Activated T-cell treated with anti-CD3 and anti-CD28 coated beads for 1 hour (primary cell): ENCODE measurements around the gene RASSF1.
A peak's percentile ranks its signal among the peaks of the same experiment; 100 is the strongest.

Experiments used
- DNase-seq: peaks from one replicate; pipeline ENCODE4 v3.0.0-alpha.2; 2020; ENCODE audit warnings: low read depth

The RASSF1 gene

DNA sequence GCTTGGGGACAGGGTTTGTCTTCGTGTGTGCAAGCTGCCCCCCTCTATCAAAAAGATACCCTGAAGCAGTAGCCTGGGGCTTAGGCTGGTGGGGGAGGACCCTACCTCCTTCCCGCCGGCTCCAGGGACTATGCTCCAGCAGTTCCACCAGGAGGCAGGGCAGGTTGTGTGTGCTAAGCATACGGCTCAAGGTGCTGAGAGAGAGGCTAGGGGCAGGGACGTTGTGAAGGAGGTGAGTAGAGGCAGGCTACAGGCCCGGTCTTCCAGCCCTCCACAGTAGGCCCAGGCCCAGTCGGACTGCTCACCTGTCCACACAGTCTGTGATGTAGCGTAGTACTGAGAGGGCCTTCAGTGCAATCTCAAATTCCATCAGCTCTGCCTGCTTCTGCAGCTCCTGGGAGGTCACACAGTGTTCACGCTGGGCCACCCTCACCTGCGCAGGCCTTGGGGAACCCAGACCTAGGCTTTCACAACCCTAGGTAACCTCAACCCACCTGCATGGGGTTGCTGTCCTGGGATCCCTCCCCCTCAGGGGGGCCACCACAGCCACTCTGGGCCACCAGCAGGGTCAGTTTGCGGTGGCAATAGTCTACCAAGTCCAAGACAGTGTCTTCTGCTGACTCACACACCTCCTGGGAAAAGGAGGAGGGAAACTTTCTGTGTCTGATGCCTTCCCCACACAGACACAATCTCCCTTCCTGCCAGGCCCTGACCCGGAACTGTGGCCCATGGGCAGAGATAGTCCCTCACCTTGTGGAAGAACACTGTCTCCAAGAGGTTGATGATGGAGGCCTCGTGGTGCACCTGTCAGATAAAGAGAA, 2.4 kb upstream of the RASSF1 start:
- no peak for DNase-seq

DNA sequence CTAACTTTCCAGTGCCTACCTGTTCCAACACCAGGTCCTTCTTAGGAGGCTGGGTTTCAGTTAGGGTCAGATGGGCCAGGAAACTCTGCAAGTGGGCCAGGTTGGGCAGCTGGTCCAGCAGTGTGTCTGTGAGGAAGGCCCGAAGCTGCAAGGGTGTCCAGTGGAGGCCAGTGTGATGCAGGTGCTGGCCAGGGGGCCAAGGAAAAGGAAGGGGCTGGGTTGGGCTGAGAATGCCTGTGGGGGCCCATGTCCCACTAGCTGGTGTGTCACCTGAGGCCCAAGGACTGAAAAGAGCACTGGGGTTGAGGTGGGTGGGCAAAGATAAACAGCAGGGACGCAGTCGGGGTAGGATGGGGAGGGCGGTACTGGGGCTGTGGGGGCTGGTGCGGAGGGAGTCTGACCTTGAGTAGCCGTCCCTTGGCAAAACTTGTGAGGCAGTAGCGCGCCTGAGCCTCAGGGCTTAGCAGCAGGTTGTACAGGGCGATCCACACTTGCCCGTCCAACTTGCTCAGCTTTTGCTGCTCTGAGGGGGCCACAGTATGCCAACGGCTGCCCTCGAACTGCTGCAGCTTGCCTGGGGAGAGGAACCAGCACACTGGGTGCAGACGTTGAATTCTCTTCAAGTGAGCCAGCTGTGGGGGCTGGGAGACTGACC, 1.5 kb upstream of the RASSF1 start:
- no peak for DNase-seq

DNA sequence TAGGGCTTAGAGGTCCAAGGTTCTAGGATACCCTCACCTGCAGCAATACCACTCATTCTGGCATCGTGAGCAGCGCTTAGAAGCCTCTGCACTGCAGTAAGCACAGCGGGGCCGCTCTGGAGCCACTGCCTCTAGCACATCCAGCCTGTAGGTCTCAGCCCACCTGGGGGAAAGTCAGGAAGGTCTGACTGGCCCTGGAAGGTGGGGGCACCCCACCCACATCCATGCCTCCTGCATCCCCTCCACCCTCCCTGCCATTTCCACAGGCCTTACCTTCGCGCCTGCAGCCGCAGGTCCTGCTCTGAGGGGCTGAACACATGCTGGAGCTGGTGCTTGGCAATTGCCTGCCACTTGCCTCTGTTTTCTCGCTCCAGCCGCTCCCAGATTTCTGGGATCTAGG, 901 bp upstream of the RASSF1 start:
- DNase-seq: no peak

DNA sequence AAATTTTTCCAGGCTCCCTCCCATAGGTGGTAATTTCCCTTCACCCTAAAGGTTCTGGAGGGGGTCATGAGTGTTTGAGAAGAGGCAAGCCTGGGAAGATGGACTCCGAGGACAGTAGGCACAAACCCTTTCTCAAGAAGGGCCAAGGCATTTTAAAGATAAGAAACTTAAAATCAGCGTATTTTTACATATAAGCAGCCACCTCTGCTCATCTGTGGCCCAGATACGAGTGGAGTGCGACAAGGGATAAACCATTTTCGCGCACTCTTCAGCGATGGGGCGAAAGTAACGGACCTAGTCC, 539 bp downstream of the RASSF1 start:
- no peak for DNase-seq

DNA sequence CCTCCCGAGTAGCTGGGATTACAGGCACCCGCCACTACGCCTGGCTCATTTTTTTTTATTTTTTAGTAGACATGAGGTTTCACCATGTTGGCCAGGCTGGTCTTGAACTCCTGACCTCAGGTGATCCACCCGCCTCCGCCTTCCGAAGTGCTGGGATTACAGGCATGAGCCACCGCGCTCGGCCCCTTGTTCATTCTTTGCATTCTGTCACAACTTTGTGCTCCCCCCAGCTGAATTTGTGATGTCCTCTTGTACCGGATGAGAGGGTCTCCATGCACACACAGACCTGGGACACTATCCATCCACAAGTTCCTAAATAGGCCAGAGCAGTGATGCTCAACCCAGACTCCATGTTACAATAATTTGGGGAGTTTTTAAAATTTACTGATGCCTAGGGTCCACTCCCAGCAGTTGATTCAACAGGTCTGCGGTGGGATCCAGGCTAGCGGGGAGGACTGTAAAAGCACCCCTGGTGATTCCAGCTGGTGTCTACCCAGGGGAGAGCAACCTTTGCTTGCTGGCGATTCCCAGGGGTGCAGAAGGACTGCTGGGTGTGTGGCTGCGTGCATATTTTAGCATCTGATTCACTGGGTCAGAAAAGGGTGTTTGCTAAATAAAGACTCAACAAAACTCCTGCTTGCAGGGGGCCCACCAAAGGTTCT, 1.0 kb downstream of the RASSF1 start:
- DNase-seq: no peak

DNA sequence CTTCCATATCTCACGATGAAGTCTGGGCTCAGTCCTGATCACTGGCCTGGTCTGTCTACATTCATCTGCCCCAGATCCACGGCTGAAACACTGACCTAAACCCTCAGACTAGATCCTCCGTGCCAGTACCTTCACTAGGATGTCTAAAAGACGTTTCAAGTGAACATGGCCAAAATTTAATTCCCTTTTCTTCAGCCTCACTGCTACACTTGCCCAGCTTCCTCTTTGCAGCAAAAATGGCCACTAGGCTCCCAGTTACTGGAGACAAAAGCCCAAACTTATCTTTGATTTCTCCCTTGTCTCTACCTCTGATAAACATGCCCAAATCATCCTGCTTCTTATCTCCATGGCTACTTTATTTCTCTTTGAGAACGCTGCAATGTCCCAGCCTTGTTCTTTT, 1.7 kb downstream of the RASSF1 start:
- no peak for DNase-seq

DNA sequence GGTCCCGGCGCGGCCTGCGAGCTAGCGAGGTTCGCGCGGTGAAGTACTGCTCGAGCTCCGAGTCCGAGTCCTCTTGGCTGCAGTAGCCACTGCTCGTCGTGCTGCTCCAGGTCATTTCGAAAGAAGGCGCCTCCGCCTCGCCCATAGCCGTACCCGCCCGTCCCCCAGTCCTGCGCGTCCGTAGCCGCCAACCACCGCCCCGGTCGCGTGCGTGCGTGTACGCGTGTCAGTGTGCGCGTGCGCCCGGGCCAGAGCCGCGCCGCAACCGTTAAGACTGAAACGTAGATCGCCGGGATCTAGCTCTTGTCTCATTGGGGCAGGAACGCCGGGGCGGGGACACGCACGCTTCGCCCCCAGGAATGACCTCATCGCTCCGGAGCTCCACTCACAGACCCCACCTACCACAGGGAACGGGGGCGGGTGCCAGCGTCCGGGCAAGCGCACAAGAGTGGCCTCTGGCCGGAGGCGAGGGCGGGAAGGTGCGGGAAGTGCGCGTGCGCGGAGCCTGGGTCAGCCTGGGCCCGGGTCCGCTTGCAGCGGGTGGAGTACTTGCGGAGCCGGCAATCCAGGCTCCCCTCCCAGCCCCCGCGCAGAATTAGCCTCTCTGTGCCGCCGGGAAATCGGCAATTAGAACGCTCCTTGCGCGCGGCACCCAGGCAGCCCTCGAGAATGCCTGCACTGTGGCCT, 3.3 kb downstream of the RASSF1 start:
- DNase-seq: peak; percentile 85

DNA sequence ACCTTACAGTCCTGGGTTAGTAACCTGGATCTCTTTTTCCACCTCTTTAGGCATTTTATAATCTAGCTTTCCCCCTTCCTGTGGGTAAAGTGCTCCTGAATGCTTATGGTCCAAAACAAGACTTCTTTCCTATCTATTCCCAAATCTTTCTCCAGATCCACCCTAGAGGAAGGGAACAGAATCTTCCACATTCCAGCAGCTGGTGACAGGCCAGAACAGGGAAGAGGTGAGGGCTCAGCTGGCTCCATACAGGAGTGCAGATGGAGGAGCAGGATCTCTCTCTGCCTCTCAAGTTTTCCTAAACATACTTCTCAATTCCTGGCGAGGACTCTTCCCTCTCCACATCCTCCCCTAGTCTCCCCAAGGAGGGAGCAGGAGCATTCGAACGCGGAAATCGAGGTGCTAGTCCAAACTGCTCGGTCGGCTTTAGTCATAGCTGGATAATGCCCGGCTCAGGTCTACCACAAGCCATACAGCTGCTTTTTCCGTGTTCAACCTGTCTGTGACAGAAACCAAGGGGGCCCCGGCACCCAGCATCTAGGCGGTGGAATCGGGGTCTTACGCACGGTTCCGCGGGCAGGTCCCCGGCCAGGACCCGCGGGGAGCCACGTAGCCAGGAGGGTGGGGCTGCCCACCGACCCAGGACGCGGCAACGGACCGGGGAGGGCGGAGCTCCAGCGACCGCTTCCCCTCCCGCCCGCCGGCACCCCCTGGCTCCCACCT, 4.0 kb downstream of the RASSF1 start:
- DNase-seq: peak; percentile 26

DNA sequence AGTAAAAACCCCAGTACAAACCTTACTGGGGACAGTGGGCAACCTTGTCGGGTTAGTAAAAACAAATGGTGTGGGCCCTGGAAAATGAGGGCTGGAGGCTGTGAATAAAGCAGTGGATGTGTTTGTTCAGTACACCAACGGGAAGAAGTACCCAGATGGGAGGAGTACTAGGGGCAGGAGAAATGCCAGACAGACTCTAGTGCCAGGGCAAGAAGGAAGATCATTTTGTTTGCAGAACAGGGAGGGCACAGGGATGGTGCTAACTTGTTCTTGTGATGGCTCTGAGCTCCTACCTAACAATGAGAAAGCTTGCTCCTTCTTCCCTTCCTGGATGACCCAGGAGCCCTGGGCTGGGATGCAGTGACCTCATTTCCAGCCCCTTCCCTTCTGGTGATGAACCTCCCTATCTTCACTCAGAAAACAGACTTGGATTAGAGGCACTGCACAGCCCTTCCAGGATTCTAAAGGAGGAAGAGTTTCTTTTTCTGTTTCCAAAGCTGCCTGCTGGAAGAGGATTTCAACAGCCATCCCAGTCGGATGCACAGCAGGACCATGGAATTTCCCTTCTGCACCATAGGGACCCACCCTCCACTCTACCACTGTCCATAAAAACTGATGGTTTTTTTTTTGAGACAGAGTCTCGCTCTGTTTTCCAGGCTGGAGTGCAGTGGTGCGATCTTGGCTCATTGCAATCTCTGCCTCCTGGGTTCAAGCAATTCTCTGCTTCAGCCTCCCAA, 6.1 kb downstream of the RASSF1 start:
- DNase-seq: no peak

DNA sequence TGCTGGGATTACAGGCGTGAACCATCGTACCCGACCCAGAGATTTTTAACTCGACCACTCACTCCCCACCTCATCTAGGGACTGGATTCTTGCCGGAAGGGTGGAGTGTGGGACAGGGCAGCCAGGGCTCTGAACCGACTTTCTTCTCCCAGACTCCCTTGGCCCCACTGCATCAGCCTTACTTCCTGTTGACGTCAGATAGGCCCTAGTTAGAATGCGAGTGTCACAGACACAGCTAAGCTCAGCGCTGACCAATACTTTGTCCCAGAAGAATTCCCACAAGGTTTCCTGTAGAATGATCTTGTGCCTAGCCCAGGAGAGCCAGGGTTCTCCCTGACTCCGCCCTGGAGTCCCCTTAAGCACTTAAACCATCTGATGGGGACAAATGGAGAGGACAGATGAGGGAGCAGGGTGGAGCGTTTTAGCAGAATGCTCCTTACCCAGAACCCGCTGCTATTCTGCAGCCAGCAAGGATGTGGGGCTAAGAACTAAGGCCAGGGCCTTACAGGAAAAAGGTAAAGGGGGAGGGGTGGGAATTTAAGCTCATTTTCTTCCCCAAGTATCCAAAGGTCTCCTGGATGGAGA, 6.8 kb downstream of the RASSF1 start:
- no peak for DNase-seq

DNA sequence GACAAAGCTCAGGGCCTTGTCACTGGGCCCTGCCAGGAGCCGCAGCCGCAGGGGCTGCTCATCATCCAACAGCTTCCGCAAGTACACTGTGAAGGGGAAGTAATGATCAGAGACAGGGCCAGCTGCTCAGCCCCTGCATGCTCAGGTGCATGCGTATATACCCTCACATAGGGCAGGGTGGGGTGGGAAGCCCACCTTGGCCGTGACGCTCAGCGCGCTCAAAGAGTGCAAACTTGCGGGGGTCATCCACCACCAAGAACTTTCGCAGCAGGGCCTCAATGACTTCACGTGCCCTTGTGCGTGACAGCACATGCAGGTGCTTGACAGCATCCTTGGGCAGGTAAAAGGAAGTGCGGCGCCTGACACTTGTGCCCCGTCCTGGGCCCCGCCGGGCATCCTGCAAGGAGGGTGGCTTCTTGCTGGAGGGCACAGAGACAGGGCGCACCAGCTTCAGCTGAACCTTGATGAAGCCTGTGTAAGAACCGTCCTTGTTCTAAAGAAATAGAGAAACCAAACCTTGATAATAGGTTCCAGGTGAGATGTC, 9.2 kb downstream of the RASSF1 start:
- DNase-seq: no peak

DNA sequence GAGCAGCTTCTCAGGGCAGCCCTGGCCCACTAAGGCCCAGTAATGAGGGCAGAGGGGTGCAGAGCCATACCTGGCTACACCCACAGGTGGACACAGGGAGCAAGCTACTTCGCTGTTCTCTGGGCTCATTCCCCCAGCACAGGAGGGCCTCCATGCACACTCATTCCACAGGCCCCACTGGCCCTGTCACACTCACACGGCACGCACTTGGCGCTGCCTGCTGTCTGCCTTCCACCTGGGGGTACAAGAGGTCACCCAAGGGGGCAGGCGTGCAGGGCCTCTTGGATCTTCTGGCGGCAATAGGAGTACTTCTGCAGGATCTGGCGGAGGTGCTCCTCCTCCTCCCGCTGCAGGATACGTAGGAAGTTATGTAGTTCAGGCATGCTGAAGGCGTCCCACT, 10.3 kb downstream of the RASSF1 start:
- DNase-seq: no peak

DNA sequence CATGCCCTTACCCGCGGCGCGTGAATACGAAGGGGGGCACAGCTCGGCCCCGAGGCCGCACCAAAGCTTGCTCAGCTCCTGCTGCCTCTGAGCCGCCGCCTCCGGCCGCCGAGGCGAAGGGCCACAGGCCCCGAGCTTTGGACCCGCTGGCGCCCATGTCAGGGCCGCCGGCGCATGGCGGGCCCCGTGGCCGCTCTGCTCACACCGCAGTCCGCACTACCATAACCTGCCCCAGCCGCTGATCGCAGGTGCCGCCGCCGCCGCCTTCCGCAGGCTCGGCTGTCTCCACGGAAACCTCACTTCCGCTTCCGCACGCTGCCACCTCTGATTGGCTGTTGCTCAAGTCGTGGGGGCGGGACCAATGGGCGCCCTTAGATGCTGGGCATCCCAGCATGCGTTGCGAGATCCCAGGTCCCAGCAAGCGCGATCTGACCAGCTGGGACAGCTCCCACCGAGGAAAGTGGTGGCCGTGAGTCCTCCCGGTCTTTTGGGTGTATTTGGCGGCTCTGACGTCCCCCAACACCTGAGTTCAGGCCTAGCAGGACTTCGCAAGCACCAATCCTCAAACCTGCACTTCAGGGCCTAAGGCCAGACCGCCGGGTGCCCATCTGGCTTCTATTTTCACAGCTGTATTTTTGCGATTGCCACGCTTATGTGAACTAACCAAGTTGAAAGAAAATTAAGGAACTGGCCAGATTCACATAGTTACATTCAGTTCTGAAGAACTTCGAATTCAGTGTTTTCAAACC, 12.5 kb downstream of the RASSF1 start, which contains the start of gene TUSC2:
Gene TUSC2, minus strand, starts transcription at position 281 of the 749 bp plus-strand sequence. Its CDS starts 124 bp downstream, at position 157.
- peak; percentile 93 for DNase-seq

DNA sequence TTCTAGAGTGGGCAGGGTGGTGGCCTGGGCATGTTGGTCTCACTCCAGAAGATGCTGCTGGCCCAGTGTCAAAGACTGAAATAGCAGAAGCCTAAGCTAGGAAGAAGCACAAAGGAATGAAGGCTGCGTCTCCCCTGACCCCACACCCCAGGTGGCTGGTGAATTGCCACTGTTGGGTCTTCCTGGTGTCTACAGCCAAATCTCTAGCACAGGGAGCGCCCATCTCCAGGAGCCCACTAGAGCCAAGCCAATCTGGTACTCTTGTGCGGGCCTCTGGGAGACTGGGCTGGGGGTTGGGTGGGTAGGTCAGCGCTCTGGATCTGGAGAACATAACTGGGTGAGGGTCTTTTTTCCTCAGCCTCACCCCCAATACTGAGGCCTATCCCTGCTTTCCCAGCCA, 13.5 kb downstream of the RASSF1 start:
- DNase-seq: no peak

DNA sequence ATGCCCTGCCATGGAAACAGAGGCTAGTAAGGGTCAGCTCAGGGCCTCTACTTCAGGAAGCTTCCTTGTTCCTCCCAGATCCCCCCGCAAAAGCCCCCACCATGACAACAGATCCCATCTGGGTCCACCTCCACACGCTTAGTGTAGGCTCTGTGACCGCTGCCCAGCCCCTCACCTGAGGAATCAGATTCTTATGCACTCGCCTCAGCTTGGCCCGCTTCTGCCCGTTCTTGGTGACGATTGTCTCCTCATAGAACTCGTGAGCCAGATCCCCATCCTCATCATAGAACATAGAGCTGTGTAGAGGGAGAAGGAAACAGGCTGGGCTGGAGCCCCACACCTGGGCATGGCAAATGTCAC, 14.5 kb downstream of the RASSF1 start:
- no peak for DNase-seq

DNA sequence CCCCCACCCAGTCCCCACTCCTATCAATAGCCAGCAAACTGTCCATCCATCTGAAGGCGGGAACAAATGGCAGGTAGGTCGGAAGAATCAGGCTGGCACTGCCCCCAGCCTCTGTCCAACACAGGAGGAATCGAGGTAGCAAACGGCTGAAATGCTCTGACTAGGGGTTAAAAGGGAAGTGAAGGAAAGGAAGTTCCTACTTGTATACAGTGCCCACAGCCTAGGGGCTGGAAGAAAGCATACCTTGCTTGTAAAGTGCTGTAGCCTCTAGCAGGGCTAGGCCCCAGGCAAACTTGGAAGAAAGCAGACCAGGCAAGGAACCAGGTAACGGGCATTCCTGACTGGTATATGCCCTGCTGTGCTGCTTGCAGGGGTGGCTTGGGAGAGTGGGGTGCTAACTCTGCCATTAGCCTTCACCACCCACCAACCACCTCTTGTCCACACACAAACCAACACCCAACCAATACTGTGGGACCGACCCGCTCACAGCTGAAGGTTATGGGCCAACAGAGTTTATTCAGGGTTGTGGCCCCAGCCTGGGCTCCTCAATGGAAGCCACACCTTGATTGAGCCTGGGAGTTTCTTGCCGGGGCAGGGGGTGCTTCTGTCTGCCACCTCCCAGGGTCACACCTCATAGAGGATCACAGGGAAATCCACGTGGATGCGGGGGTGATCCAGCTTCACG, 15.0 kb downstream of the RASSF1 start:
- no peak for DNase-seq

DNA sequence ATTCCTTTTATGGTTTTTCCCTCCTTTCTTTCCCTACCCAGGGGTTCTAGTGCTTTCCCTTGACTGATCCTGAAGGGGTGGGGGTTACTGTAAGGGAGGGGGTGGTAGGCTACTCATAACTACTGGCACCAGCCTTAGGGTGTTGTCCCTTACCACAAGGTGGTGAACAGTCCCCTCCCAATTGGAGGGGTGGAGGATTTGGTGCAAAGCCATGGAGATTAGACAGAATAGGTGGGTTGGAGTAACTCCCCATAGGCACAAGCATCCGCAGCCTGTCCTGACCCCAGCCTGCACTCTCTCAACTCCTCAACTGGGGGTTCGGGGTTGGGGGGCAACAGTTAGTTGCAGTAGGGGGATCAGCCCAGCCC, 15.5 kb downstream of the RASSF1 start:
- DNase-seq: no peak

DNA sequence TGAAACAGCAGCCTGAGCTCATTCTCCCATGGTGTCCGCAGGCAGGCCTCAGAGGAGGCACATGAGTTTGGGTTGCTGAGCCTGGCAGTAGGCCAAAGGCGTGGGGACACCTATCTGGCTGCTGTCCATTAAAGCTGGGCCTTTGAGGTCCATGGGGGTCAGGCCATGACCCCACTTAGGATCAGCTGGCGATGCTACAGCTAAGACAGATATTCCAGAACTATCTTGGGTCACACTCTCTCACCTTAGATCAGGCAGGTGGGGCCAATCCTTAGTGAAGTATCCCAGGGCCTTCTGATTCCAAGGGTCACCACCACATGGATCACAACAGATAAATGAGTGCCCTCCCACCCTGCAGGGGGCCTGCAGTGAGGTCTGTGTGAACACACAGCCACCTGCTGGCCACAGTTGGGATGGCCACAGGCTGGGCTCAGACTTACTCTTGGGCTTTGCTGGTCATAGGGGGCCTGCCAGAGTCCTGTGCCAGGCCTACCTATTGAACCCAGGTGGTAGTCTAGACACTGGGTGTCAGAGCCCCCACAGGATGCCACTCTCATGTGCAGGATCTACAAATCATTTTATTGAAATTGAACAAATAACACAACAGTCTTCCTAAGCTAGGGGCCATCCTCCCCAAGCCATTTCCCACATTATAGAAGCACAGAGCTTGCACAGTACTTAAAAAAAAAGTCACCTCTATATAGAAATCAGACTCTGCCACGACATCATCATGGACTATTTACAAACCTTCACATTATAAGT, 16.1 kb downstream of the RASSF1 start:
- DNase-seq: peak; percentile 50
